DMS79 (cell line): ENCODE measurements around the gene ZFP36.

Experiments
- DNase-seq: peaks from one replicate; lab custom pipeline; 2025; lab: John Stamatoyannopoulos, UW

The ZFP36 gene

GRCh38 chr19:39405958-39406655 lies 540 bp upstream of the ZFP36 start:
- DNase-seq: no peak

GRCh38 chr19:39407410-39407659 lies 688 bp downstream of the ZFP36 start:
- no peak for DNase-seq

- DNase-seq: no peak
These were observed 1.2 kb downstream of the ZFP36 start for GRCh38 chr19:39407660-39408391.

GRCh38 chr19:39408392-39409207 lies 2.0 kb downstream of the ZFP36 start:
- DNase-seq: peak; percentile 32

GRCh38 chr19:39409208-39410016 lies 2.8 kb downstream of the ZFP36 start:
- peak; percentile 94 for DNase-seq

GRCh38 chr19:39410017-39410830 lies 3.6 kb downstream of the ZFP36 start:
- no peak for DNase-seq

- DNase-seq: no peak
These were observed 4.1 kb downstream of the ZFP36 start for GRCh38 chr19:39410831-39411080.

GRCh38 chr19:39411081-39411831 lies 4.6 kb downstream of the ZFP36 start:
- DNase-seq: no peak

GRCh38 chr19:39411832-39412099 lies 5.1 kb downstream of the ZFP36 start:
- peak; percentile 72 for DNase-seq

GRCh38 chr19:39412100-39412866 lies 5.6 kb downstream of the ZFP36 start, which contains the start of gene PLEKHG2:
TSS of gene PLEKHG2 (plus strand) at chr19:39412669. CDS start at chr19:39414087, 1,418 bp downstream.
- peak; percentile 99 for DNase-seq

- no peak for DNase-seq
These were observed 6.2 kb downstream of the ZFP36 start for GRCh38 chr19:39412867-39413271.

GRCh38 chr19:39413272-39413910 lies 6.7 kb downstream of the ZFP36 start:
- DNase-seq: no peak

GRCh38 chr19:39413911-39414608 lies 7.4 kb downstream of the ZFP36 start:
- no peak for DNase-seq

GRCh38 chr19:39415111-39416046 lies 8.7 kb downstream of the ZFP36 start:
- no peak for DNase-seq

- no peak for DNase-seq
These were observed 9.8 kb downstream of the ZFP36 start for GRCh38 chr19:39416152-39417120.

GRCh38 chr19:39417463-39418181 lies 11.0 kb downstream of the ZFP36 start:
- no peak for DNase-seq
